Measurements from ENCODE around the gene ELK1.
"Not testable (repeated sequence)": the region's sequence is repeated elsewhere in the genome, so short reads cannot be mapped to it uniquely, and the experiment has no call there.

Gene ELK1

GRCh38 chrX:47610511-47610910 is 39.9 kb downstream of the ELK1 start:
- no peak for DNase-seq

- no peak for DNase-seq
These were observed 42.1 kb downstream of the ELK1 start for GRCh38 chrX:47608130-47608810.

DNA sequence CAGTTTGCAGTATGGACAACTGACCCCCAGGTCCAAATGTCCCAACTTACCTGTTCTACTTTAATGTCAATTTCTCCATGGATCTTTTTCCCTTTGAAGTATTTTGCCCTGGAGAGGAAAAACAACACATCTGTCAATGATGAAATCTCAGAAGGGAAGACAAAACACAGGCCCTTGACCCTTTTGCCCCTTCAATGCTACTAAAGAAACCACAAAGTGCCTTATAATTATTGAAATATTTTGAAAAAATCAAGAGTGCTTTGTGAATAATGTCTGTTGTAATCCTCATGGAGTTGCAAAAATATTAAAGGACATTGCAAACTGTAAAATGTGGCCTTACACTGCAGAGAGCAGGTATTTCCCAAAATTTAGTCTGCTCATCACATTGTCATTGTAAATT is 43.3 kb downstream of the ELK1 start:
- DNase-seq, result no peak

DNA sequence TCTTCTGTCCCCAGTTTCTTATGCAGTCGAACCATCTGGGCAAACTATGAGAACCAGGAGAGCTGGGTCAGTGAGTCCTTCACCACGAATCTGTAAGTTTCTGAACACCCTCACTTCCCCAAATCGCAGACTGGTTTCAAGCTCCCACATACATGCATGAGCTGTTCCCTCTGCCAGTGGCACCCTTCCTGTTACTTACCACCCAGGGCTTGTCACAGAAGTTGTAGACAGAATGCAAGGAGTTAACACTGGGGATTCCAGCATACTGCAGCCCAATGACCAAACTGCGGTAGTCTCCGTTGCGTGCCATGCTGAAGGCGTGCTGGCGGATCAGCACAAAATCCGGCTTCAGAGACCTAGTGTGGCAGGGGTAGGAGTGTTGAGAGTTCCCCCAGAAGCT is 45.3 kb downstream of the ELK1 start:
- no peak for DNase-seq

DNA sequence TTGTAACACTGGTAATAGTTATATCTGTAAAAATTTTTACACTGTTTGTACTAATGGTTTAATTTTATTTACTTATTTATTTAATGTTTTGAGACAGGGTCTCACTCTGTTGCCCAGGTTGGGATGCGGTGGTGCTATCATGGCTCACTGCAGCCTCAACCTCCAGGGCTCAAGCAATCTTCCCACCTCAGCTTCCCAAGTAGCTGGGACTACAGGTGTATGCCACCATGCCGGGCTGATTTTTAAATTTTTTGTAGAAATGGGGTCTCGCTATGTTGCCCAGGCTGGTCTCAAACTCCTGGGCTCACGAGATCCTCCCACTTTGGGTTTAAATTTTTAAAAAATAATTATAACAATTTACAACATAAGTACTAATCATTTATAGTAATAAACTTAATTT is 47.2 kb downstream of the ELK1 start:
- DNase-seq, result not testable (repeated sequence)

GRCh38 chrX:47597222-47597621 is 53.1 kb downstream of the ELK1 start:
- DNase-seq, result no peak

- DNase-seq, result no peak
These were observed 54.1 kb downstream of the ELK1 start for GRCh38 chrX:47596256-47596655.

GRCh38 chrX:47595716-47596251 is 54.6 kb downstream of the ELK1 start:
- DNase-seq, result no peak

- no peak for DNase-seq
These were observed 56.8 kb downstream of the ELK1 start for GRCh38 chrX:47593522-47593921.

DNA sequence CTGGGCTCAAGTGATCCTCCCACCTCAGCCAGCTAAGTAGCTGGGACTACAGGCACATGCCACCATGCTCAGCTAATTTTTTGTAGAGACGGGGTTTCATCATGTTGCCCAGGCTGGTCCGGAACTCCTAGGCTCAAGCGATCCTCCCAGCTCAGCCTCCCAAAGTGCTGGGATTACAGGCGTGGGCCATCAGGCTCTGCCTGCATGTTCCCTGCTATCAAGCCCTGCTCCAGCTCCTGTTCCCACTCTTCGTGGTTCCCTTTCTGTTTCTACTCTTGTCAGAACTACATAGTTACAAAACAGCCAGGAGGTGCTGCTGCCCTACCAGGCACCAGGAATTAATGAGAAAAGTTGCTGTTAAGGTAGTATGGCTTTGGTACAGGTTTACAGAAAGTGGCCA is 59.4 kb downstream of the ELK1 start:
- DNase-seq, result no peak

DNA sequence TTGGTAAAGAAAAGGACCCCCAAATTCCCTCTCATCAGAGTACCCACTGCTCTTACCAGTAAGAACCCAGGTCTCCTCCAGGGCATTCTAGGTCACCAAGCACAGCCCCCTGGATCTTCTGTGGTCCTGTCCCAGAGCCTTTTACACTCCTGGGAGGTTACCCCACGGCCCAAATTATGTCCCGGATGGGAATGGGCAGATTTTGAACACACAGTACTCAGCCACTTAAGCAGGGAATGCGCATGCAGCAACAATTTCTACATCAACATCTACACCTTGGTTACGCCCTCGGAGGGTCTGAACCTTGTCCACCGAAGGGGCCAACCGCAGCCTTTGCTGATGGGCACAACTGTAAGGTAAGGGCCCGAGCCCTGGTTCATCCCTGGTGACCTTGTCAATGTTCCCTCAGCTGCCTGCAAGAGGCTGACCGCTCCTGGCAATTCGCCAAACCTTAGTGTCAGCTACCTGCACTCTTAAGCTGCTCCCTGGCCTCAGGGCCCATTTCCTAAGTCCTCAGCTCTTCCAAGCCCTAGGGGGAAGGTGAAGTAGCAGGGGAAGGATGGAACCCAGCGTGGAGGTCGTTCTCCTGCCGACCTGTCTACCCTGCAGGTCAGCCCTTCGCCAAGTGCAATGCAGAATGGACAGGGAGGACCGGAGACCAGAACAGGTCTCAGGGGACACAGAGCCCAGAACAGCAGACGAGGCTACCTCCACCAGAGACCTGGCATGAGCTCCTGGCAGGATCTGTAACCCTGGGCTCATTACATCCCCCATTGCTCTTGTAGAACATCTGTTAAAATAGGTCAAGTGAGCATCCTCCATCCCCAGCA is 62.2 kb downstream of the ELK1 start:
- DNase-seq, result no peak

GRCh38 chrX:47587091-47587891 is 63.1 kb downstream of the ELK1 start:
- DNase-seq, result no peak

DNA sequence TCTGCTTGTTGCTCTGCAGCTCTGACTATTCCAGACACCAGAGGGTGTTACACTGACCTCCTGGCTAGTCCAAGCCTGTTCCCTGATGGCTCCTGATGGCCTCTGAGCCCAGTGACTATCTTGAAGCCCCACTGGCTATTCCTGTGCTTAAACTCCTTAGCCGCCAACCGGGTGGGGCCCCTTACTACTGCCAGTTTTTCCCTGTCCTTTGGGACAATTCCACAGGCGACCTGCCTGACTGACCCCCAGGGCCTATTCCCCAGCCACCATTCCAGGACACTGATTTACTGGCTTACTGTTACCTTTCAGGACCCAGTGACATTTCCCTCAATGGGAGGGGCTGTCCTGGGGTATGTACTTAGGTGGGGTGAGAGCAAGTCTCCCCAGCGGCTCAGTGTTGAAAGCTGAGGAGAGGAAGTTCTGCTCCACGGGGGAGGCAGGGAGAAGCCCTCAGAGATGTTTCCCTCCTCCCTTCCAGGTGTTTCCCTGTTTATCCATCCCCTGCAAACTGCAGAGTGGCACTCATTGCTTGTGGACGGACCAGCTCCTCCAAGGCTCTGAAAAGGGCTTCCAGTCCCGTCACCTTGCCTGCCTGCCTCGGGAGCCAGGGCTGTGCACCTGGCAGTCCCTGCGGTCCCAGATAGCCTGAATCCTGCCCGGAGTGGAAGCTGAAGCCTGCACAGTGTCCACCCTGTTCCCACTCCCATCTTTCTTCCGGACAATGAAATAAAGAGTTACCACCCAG is 64.1 kb downstream of the ELK1 start:
- DNase-seq, result no peak
